LNCAP (cell line): ENCODE data around the gene FASLG.

Experiments
- TF ChIP-seq, protein P1 (sequence below): fragments of 450-650 bp; IDR thresholded peaks from 2 replicates; pipeline ENCODE4 v1.5.1; 2017; ENCODE audit warnings: mild to moderate bottlenecking

Gene FASLG

GRCh38 chr1:172708452-172708851 is 49.5 kb downstream of the FASLG start:
- TF ChIP-seq, protein P1, sequence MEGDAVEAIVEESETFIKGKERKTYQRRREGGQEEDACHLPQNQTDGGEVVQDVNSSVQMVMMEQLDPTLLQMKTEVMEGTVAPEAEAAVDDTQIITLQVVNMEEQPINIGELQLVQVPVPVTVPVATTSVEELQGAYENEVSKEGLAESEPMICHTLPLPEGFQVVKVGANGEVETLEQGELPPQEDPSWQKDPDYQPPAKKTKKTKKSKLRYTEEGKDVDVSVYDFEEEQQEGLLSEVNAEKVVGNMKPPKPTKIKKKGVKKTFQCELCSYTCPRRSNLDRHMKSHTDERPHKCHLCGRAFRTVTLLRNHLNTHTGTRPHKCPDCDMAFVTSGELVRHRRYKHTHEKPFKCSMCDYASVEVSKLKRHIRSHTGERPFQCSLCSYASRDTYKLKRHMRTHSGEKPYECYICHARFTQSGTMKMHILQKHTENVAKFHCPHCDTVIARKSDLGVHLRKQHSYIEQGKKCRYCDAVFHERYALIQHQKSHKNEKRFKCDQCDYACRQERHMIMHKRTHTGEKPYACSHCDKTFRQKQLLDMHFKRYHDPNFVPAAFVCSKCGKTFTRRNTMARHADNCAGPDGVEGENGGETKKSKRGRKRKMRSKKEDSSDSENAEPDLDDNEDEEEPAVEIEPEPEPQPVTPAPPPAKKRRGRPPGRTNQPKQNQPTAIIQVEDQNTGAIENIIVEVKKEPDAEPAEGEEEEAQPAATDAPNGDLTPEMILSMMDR: no peak

DNA sequence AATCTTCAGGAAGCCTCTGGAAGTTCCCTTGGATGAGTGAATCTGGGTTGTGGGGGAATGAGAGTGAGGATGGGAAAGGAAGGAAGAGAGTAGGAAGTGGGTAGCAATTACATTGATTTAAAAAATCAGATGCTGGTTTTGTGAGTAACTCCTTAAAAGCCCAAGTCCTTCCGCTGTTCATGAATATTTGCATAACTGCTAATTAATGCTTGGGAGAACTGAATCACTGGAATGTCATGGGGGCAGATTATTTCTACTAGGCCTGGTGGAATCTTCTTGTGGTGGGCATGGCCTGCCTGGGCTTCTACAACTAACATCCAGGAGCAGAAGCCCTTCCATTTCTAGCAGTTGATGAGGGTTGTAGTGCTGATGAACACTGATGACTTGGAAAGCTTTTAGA is 52.7 kb downstream of the FASLG start:
- TF ChIP-seq, protein P1: no peak

DNA sequence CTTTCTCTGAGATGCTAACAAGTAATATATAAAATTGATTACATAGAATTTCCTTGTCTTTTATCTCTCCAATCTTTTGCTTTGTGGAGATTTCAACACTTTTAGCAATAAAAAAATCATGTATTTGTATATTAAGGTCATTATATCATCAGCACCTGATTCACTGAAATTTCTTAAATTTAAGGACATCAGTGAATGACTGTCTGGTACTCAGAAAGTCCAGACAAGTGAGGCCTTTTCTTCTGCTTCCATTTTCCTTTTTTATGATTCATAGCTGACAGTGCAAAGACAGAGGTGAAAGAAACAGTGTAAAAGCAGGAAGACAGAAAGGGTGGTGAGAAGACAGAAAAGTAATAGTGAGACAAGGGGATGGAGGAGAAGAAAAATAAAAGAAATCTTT is 54.6 kb downstream of the FASLG start:
- TF ChIP-seq, protein P1: no peak
